ENCODE data around the gene ANO10.
"Not testable (repeated sequence)": the region's sequence is repeated elsewhere in the genome, so short reads cannot be mapped to it uniquely, and the experiment has no call there.

DNA sequence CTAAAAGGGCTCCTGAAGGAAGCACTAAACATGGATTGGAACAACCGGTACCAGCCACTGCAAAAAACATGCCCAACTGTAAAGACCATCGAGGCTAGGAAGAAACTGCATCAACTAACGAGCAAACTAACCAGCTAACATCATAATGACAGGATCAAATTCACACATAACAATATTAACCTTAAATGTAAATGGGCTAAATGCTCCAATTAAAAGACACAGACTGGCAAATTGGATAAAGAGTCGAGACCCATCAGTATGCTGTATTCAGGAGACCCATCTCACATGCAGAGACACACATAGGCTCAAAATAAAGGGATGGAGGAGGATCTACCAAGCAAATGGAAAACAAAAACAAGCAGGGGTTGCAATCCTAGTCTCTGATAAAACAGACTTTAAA is 28.2 kb downstream of the ANO10 start:
- TF ChIP-seq, protein P1, sequence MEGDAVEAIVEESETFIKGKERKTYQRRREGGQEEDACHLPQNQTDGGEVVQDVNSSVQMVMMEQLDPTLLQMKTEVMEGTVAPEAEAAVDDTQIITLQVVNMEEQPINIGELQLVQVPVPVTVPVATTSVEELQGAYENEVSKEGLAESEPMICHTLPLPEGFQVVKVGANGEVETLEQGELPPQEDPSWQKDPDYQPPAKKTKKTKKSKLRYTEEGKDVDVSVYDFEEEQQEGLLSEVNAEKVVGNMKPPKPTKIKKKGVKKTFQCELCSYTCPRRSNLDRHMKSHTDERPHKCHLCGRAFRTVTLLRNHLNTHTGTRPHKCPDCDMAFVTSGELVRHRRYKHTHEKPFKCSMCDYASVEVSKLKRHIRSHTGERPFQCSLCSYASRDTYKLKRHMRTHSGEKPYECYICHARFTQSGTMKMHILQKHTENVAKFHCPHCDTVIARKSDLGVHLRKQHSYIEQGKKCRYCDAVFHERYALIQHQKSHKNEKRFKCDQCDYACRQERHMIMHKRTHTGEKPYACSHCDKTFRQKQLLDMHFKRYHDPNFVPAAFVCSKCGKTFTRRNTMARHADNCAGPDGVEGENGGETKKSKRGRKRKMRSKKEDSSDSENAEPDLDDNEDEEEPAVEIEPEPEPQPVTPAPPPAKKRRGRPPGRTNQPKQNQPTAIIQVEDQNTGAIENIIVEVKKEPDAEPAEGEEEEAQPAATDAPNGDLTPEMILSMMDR (IDR thresholded peaks at IDR 0.05), result not testable (repeated sequence)
- not testable (repeated sequence) for TF ChIP-seq POLR2AphosphoS5, TCF7L2 (IDR thresholded peaks at IDR 0.05; ENCODE audit: low read depth, low read length)

Measured in Panc1 (cell line).